Measurements from ENCODE around the gene USP10.

DNA sequence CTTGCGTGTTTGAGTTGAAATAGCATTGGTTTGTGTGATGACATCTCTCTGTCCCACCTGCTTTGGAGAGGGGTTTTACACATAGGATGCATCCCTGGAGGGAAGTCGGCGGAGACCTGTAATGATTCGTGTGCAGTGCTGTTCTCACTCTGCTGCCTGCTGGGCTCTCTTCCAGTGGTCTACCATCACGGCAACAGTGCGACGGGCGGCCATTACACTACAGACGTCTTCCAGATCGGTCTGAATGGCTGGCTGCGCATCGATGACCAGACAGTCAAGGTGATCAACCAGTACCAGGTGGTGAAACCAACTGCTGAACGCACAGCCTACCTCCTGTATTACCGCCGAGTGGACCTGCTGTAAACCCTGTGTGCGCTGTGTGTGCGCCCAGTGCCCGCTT, 78.9 kb downstream of the USP10 start:
- TF ChIP-seq TAF1 (conservative IDR thresholded peaks at IDR 0.05) (no peak), FOXA2 (IDR thresholded peaks at IDR 0.05) (no peak)
- TF ChIP-seq, protein P1, sequence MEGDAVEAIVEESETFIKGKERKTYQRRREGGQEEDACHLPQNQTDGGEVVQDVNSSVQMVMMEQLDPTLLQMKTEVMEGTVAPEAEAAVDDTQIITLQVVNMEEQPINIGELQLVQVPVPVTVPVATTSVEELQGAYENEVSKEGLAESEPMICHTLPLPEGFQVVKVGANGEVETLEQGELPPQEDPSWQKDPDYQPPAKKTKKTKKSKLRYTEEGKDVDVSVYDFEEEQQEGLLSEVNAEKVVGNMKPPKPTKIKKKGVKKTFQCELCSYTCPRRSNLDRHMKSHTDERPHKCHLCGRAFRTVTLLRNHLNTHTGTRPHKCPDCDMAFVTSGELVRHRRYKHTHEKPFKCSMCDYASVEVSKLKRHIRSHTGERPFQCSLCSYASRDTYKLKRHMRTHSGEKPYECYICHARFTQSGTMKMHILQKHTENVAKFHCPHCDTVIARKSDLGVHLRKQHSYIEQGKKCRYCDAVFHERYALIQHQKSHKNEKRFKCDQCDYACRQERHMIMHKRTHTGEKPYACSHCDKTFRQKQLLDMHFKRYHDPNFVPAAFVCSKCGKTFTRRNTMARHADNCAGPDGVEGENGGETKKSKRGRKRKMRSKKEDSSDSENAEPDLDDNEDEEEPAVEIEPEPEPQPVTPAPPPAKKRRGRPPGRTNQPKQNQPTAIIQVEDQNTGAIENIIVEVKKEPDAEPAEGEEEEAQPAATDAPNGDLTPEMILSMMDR (IDR thresholded peaks at IDR 0.05; ENCODE audit: low read depth, low read length, missing input control) = no peak

Data from liver (tissue), 3 donors.